Measurements from ENCODE around the gene PRAMEF6.
"Not testable (repeated sequence)": the region's sequence is repeated elsewhere in the genome, so short reads cannot be mapped to it uniquely, and the experiment has no call there.

PRAMEF6 gene

DNA sequence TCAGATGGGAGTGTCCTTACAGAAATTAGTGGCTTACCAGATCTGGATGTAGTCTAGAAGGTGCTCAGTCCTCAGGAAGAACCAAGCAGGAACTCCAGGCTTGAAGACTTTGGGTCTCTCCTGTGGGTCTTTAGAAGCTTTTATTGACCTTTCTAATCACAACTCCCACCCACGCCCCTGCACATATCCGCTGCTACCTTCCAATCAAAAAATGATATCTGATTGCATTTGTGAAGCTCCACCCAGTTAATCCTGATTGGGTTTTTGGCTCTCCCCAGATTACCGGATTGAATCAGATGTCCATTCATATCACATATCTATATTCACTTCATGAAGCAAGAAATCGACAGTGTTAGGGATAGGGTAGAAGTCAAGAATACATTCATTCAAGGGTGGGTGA, at the start of gene PRAMEF6:
TSS of gene PRAMEF6 (minus strand) at position 101 of the 400 bp plus-strand sequence. CDS start 5,062 bp downstream, outside the sequence.
- DNase-seq, result not testable (repeated sequence)

DNA sequence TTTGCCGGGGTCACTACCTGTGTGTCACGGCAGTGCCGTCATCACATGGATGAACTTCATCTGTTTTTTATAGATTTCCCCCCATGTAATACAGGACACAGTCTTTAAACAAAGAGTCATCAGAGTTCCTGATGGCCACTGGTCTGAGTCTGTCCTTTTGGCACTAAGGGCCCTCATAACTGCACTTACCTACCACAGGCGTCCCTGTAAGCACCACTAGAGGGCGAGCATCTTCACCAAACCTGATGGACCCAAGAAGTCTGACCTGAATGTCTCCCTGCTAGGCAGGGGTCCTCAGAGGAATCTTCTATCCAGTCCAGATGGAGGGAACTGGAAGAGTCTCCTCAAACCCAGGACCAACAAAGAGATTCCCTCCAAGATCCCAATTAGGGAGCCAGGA, 23.0 kb downstream of the PRAMEF6 start:
- not testable (repeated sequence) for DNase-seq

DNA sequence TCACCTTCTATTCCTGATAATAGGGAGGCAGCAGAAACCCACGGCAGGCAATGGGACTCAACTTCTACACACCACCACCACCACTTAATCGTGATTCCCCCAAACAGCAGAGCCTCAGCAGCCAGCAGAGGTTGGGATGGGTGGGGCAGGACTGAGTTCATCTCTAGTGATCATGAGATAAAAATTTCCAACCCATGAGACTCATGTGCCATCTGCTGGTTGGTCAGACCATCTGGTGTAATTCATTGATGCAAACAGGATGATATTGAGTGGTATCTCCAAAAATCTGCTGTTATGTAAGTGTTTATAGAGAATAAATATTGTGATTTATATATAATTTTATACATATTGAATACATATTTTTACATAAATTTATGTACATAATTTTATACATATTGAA, 25.6 kb downstream of the PRAMEF6 start:
- not testable (repeated sequence) for DNase-seq

DNA sequence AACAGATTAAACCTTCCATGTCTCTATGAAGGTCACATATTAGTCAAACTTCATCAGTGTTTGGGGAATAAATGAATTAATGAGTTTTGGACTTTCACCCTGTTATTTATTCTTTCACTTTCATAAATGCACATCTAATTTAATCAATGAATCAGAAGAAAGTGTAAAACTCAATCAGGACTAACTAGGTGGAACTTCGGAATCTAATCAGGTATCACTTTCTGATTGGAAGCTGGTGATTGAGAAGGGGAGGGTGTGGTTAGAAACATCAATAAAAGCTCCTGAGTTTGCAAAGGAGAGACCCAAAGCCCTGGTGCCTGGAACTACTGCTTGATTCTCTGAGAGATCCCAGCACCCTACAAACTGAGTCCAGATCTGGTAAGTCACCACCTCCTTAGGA, 31.1 kb downstream of the PRAMEF6 start, which contains the start of gene PRAMEF7:
TSS of gene PRAMEF7 (plus strand) at position 301 of the 400 bp plus-strand sequence. CDS start 1,083 bp downstream, outside the sequence.
- DNase-seq, result not testable (repeated sequence)

DNA sequence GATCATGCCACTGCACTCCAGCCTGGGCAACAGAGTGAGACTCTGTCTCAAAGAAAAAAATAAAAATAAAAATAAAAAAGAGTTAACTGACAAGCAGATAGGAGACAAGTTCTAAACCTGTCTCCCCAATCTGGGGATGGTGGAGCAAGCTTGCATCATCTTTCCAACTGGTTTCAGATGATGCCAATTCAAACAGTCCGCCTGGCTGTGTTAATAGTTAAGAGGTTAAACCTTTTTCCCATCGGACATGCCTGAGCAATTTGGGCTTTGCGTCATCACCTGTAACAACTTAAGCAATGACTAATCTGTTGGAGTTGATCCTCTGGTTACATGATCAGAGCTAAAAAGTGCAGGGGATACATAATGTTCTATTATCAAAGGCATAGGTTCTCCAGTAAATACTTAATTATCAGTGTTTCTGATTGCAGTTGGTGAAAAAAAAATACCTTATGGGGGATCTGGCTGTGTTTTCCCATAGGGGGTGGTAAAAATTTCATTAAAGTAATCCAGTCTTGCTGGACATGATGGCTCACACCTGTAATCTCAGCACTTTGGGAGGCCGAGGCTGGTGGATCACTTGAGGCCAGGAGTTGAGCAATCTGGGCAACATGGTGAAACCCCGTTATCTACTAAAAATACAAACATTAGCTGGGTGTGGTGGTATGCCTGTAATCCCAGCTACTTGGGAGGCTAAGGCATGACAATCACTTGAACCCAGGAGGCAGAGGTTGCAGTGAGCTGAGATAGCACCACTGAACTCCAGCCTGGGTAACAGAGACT, 43.4 kb downstream of the PRAMEF6 start:
- not testable (repeated sequence) for DNase-seq

DNA sequence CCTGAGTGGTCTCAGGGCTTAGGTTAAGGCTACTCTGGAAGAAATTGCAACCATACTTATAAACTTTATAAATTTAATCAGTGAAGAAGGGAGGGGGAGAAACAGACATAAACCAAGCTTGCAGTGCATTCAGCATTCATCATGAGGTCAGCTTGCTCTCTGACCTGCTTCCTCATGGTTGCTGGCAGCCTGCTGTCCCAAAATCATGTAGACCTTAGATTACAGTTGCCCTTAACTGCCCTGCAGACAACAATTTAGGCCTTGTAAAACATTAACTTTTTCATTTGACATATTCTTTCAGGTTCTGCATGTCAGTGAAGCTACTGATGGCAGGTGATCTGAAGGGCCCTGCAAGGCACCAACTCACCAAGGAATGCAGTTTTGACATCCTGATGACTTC, 48.2 kb downstream of the PRAMEF6 start:
- not testable (repeated sequence) for DNase-seq

DNA sequence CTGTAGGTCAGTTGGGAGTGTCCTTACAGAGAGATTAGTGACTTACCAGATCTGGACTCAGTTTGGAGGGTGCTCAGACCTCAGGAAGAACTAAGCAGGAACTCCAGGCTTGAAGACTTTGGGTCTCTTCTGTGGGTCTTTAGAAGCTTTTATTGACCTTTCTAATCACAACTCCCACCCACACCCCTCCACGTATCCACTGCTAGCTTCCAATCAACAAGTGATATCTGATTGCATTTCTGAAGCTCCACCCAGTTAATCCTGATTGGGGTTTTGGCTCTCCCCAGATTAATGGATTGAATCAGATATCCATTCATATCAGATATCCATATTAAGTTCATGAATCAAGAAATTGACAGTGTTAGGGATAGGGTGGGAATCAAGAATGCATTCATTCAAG, 49.2 kb downstream of the PRAMEF6 start, which contains the start of gene PRAMEF10:
TSS of gene PRAMEF10 (minus strand) at position 101 of the 400 bp plus-strand sequence. CDS start 2,423 bp downstream, outside the sequence.
- DNase-seq, result not testable (repeated sequence)
